Neutrophil (primary cell): ENCODE data around the gene PHF14.

Source experiments
- H3K27ac ChIP-seq: fragments of 200-600 bp; sonication (generic); 2 replicates; pipeline ENCODE4 v1.5.1; 2016; ENCODE audit warnings: mild to moderate bottlenecking, moderate library complexity
- H3K27me3 ChIP-seq: fragments of 200-600 bp; sonication (generic); 2 replicates; pipeline ENCODE4 v1.6.0; 2016; ENCODE audit warnings: mild to moderate bottlenecking
- H3K36me3 ChIP-seq: fragments of 200-600 bp; sonication (generic); 2 replicates; pipeline ENCODE4 v1.5.1; 2017
- H3K4me1 ChIP-seq, 2 experiments: fragments of 200-600 bp in 1 of 2; sonication (generic) in 1 of 2; 1 replicate in 1 of 2; 2 replicates in 1 of 2; pipeline versions ENCODE4 v1.5.1 to v1.6.1; 2013 to 2016; ENCODE audit warnings: low read depth in 1 of 2, low read length in 1 of 2, mild to moderate bottlenecking in 1 of 2, moderate library complexity in 1 of 2; ENCODE audit not compliant: control insufficient read depth in 1 of 2, insufficient read depth in 1 of 2
- H3K4me3 ChIP-seq, 2 experiments: fragments of 200-600 bp in 1 of 2; sonication (generic) in 1 of 2; 1 replicate in 1 of 2; 2 replicates in 1 of 2; pipeline ENCODE4 v1.5.1; 2013 to 2016; ENCODE audit warnings: low read depth in 1 of 2, low read length in 1 of 2, mild to moderate bottlenecking in 1 of 2, moderate library complexity in 1 of 2
- H3K9me3 ChIP-seq: fragments of 200-600 bp; sonication (generic); 2 replicates; pipeline ENCODE4 v1.5.1; 2016
- TF ChIP-seq, protein P1 (sequence below): fragments of 200-600 bp; sonication (generic); IDR thresholded peaks from 2 replicates; pipeline ENCODE4 v1.5.1; 2016; ENCODE audit warnings: antibody characterized with exemption

PHF14 gene

GRCh38 chr7:11127114-11127785, 153.6 kb downstream of the PHF14 start:
- Histone ChIP-seq H3K27me3 (no peaks in the 10 kb centered on the region), H3K4me3 (no peak overlapping the region), H3K27ac (no peak overlapping the region), H3K9me3 (no peaks in the 10 kb centered on the region), H3K4me1 (no peaks in the 10 kb centered on the region), H3K36me3 (no peaks in the 10 kb centered on the region)
- TF ChIP-seq, protein P1, sequence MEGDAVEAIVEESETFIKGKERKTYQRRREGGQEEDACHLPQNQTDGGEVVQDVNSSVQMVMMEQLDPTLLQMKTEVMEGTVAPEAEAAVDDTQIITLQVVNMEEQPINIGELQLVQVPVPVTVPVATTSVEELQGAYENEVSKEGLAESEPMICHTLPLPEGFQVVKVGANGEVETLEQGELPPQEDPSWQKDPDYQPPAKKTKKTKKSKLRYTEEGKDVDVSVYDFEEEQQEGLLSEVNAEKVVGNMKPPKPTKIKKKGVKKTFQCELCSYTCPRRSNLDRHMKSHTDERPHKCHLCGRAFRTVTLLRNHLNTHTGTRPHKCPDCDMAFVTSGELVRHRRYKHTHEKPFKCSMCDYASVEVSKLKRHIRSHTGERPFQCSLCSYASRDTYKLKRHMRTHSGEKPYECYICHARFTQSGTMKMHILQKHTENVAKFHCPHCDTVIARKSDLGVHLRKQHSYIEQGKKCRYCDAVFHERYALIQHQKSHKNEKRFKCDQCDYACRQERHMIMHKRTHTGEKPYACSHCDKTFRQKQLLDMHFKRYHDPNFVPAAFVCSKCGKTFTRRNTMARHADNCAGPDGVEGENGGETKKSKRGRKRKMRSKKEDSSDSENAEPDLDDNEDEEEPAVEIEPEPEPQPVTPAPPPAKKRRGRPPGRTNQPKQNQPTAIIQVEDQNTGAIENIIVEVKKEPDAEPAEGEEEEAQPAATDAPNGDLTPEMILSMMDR, result no peak

- H3K9me3 ChIP-seq, result no peaks in the 10 kb centered on the region
- no peaks in the 10 kb centered on the region for H3K27me3 ChIP-seq
- no peak overlapping the region for H3K27ac ChIP-seq
- no peaks in the 10 kb centered on the region for H3K4me1 ChIP-seq
- TF ChIP-seq, protein P1, result no peak
- no peaks in the 10 kb centered on the region for H3K36me3 ChIP-seq
- H3K4me3 ChIP-seq, result no peak overlapping the region
Measured at GRCh38 chr7:11127988-11128387, 154.3 kb downstream of the PHF14 start.

DNA sequence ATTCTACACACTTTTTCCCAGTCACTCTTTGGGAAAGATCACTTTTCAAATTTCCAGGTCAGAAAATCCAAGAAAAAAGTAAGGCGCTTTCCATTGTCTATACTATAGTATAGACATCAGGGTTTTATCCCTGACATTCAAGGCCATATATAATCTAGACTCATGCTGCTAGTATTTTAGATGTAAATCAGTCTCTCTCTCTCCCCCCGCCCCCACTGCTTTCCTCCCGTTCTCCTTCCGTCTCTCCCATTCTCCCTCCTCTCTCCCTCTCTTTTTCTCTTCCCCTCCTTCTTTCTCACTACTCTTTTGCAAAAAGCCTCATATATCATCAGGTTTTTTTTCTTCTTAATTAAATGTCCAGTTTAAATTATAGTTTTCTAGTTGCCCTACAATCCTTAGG, 154.8 kb downstream of the PHF14 start:
- H3K4me1 ChIP-seq, result no peaks in the 10 kb centered on the region
- no peak overlapping the region for H3K4me3 ChIP-seq
- H3K36me3 ChIP-seq, result no peaks in the 10 kb centered on the region
- H3K27me3 ChIP-seq, result no peaks in the 10 kb centered on the region
- H3K9me3 ChIP-seq, result no peaks in the 10 kb centered on the region
- no peak overlapping the region for H3K27ac ChIP-seq
- TF ChIP-seq, protein P1, result no peak

DNA sequence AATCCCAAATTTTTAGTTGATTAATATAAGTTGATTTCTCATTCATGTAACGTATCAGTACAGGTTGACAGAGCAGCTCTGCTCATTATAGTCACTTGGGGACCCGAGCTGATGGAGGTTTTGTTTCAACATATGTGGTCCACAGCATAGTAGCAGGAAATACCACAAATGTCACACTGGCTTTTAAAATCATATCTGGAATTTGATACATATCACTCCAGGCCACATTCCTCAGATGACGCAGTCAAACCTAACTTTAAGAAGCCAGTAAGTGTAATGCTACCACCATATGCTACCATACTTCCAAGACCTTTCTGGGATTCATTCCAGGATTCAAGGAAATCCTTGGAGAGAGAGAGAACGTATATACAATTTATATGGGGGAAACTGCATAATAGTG, 156.3 kb downstream of the PHF14 start:
- no peaks in the 10 kb centered on the region for H3K9me3 ChIP-seq
- TF ChIP-seq, protein P1, result no peak
- H3K4me3 ChIP-seq, result no peak overlapping the region
- H3K27ac ChIP-seq, result no peak overlapping the region
- no peaks in the 10 kb centered on the region for H3K27me3 ChIP-seq
- H3K36me3 ChIP-seq, result no peaks in the 10 kb centered on the region
- no peaks in the 10 kb centered on the region for H3K4me1 ChIP-seq

DNA sequence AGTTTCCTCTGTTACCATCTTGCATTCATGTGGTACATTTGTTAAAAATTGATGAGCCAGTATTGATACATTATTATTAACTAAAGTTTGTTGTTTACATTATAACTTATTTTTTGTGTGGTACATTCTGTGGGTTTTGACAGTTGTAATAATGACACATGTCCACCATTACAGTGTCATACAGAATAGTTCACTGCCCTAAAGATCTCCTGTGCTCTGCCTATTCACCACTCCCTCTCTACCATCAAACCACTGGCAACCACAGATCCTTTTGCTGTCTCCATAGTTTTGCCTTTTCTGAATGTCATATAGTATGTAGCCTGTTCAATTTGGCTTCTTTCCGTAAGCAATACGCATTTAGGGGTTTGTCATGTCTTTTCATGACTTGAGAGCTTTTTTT, 156.9 kb downstream of the PHF14 start:
- Histone ChIP-seq H3K27me3 (no peaks in the 10 kb centered on the region), H3K9me3 (no peaks in the 10 kb centered on the region), H3K4me1 (no peaks in the 10 kb centered on the region), H3K4me3 (no peak overlapping the region), H3K36me3 (no peaks in the 10 kb centered on the region), H3K27ac (no peak overlapping the region)
- TF ChIP-seq, protein P1, result no peak
